Loucy (cell line): ENCODE results near the gene EMX2.

Experiments used
- CTCF ChIP-seq: fragments of 200-600 bp; sonication (generic); conservative IDR thresholded peaks from 2 replicates; pipeline ENCODE4 v1.5.1; 2014; ENCODE audit warnings: mild to moderate bottlenecking, antibody characterized with exemption, low read length
- EZH2phosphoT487 ChIP-seq: fragments of 200-600 bp; IDR thresholded peaks from 2 replicates; pipeline ENCODE4 v1.6.1; 2018; ENCODE audit warnings: antibody characterized with exemption, mild to moderate bottlenecking, moderate library complexity, borderline replicate concordance

GRCh38 chr10:117499248-117500105, 43.1 kb upstream of the EMX2 start:
- TF ChIP-seq CTCF (no peak), EZH2phosphoT487 (no peak)
